Cardiac septum (tissue), 1 donor: ENCODE measurements around the gene TTC19. TPM values are rescaled to one million over a fixed set of nuclear protein-coding genes. Genes with fewer than 3 reads are reported as not detected.
A peak's percentile ranks its signal among the peaks of the same experiment; 100 is the strongest.

Source experiments
- DNase-seq: peaks from one replicate; pipeline ENCODE4 v3.0.0-alpha.2; 2020; ENCODE audit warnings: low spot score
- intact Hi-C: fragments of 100-400 bp; cut with DNase I; formaldehyde crosslinking; loops from one replicate; pipeline ENCODE4 v1.14.0; 2022
- long read RNA-seq: library from polyadenylated mRNA; unstranded; transcript quantifications from one replicate; pipeline ENCODE4 v2.0.0, GENCODE V29; 2021
- total RNA-seq: library from RNA; stranded (reverse); fragmentation: NEBNext Ultra II Directional; extraction: Animal tissue kit (Norgen Biotek cat#: 25700); gene quantifications from one replicate; pipeline ENCODE4 v1.2.1, GENCODE V29; 2021
- donor health status: DM: no; HTN: no; CAD: no.

The TTC19 gene
- 29.0 TPM for total RNA-seq
- long read RNA-seq, transcript TTC19-201 (10 exons, 3,002 nt) = major isoform, 40 of 66 reads
- long read RNA-seq, partial matches to known transcripts = 4 of 66 reads
- long read RNA-seq, other reads (novel, unspliced or antisense) = 21 of 66 reads

DNA sequence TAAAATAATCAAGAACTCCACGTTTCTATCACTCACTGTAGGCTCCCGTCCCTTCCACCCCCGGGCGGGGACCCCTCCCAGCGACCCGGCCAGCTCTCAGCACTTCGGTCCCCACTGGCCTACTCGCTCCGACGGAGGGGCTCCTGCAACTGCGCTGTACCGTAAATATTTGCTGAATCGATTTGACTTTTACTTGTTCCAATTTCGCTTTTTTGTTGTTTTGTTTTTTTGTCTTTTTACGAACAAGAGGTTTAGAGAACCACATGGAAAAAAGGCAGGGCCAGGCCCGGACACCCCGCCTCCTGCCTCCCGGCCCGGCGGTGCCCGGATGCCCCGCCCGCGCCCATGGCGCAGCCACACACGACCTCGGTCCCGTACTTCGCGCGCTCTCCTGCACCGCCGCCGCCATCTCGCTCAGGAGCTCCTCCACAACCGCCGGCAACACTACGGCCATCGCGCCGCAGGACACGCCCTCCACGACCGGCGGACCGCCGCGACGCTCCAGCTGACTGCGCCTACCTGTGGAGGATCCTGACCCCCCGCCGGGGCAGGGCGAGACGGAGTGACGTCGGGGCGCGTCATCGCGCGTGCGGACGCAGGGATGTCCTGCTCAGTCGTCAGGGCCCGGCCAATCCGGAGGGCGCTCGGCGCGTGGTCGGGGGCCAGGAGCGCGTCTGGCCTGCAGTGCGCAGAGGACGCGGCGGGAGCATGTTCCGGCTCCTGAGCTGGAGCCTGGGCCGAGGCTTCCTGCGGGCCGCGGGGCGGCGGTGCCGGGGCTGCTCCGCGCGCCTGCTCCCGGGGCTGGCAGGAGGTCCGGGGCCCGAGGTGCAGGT, at the start of gene TTC19, which contains the start of gene ZSWIM7:
TTC19 (plus strand) TSS at position 684 of the 833 bp plus-strand sequence; CDS start at position 709, 25 bp downstream.
ZSWIM7 (minus strand) TSS at position 564 of the 833 bp plus-strand sequence; CDS start at position 454, 110 bp downstream.
- intact Hi-C loops = loop anchor here (5.0 kb wide), 1 partner anchor 172 kb away; no protein-coding TSS in a partner anchor
- DNase-seq = peak; percentile 99

DNA sequence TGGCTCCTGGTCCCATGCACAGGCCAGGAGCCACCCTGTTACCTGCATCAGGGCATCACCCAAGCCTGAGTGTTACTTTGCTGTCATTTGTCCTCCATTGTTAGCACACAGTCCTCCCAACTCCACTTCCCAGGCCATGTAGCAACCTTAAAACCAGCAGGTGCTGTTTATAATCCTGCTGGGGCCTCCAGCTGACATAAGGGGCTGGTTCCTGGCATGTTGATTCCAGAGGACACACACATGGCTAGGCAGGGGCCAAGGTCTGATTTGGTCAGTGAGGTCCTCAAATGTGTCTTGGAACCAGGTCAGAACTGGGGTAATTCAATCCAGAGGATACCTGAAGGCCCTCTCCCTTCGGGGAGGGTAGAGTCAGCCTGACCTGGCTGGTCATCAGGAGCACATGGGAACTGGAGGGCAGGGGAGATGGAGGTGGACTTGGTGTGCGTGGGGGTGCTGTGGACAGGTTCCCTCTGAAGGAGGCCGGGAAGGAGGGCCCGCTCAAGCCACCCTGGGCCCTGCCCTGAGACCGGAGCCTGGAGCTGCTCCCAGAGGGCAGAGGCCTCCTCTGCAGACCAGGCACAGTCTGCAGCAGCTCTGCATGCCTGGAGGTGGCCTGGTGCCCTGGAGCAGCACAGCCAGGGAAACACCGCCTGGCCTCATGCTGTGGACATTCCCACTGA, 48.1 kb upstream of the TTC19 start:
- intact Hi-C loops = no loop called here
- DNase-seq = peak; percentile 43

- peak; percentile 41 for DNase-seq
- intact Hi-C loops = no loop called here
These were observed 47.5 kb upstream of the TTC19 start for GRCh38 chr17:15952048-15952532.

DNA sequence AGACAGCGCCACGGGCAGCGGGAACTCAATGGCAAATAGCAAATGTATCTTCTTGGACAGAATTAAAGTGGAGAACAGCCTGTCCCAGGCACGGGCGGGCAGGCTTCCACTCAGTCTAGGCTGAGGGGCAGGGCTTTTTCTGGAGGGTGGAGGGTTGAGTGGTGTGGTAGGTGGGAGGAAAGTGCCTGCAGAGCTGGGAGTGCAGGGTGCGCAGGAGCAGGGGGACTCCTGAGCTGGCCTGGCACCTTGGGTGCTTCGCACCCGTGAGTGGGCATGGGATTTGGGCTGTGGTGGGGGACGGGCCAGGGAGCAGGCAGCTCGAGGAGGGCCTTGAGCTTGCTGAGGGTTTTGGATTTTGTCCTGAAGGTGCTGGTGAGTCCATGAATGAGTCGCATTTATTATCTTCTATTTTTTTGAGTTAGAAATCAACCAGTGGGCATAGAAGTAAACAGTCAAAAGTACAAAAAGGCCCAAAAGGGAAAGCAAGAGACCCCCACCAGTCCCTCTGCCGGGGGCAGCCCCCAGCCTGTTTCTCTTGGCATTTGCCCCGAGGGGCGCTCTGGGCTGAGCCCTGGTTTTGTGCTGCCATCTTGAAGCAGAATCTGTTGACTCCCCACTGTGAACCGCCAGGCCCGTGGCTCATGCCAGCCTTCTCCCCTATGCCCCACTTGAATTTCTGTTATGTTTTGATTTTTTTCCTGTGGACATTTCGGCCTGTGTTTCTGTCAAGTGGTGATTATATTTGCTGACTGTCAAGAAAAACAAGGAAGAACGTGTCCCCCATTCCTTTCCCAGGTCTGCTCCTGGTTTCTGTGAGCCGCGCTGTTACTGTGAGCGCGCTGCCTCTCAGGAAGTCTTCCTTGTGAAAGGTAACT, 46.5 kb upstream of the TTC19 start:
- intact Hi-C loops = no loop called here
- peak; percentile 20 for DNase-seq

DNA sequence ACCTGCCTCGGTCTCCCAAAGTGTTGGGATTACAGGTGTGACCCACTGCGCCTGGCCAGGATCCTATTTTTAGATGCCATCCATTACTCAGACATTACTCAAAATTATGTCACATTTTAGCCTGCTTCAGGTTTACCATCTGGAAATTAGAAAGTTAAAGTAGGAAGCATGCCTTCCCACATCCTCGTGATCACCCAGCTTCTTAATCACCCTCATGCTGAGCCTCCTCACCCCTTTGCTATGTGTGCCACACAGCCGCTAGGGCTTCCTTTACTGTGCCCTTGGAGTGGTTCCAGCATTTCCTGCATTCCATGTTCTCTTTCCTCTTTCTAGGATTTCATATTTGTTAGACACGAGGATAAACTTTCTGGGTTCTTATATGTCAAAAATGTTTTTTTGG, 45.4 kb upstream of the TTC19 start:
- intact Hi-C loops = no loop called here
- no peak for DNase-seq

DNA sequence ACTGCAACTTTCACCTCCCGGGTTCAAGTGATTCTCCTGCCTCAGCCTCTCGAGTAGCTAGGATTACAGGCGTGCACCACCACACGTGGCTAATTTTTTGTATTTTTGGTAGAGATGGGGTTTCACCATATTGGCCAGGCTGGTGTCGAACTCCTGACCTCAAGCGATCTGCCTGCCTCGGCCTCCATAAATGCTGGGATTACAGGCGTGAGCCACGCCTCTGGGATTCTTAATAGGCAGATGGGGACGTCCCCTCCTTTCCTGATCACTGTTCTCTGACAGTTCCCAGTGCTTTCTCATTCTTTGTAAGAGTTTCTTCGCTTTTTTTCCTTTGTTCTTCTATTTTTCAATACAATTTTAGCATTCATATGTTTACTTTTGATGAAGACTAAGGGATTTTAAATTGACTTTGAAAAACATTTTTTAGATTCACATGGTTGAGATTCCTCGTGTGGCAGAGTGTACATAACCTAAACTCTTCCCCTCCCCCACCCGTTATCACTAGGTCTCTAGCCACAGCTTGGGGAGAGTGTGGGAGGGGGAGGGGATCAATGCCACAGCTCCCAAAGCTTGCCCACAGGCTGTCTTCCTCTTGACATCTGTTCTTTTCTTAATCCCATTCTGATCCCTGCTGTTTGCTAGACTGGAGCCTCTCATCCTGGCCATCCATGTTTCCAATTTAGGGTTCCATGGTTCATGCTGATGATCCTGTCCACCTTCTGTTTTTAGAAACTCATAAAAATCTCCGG, 43.7 kb upstream of the TTC19 start:
- DNase-seq = no peak
- intact Hi-C loops = no loop called here

DNA sequence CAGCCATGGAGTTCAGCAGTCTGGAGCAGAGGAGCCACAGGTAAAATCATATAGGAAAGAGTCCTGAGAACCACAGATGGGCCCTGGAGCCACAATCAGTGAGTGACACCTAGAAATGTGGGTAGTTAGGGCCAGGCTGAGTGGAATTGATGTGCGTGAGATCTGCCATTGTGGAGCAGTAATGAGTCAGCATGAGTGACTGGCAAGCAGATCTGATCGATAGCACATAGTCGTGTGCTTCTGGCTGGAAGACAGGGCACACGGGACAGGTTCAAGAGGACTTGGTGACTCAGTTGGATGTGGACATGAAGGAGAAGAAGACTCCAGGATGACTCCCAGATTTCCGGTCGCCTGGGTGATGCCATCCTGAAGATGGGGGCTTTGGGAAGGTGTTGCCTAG, 42.4 kb upstream of the TTC19 start:
- DNase-seq = no peak
- intact Hi-C loops = no loop called here

- intact Hi-C loops = no loop called here
- no peak for DNase-seq
These were observed 41.9 kb upstream of the TTC19 start for GRCh38 chr17:15957608-15958307.

DNA sequence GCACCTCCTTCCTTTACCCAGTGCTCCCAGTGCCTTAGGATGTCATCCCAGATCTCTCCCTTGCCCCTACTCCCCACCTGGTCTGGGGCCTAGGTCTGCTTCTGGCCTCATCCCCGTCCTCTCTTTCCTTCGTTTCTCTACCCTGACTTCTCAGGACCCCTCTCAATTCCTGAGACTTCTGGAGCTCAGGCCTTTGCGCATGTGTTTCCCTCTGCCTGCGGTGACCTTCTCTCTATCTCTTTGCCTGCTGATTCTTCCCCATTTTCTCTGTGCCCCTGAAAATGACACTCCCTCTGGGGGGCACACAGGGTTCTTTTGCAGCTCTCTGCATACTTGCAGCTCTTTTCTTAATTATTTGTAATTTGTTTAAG, 41.2 kb upstream of the TTC19 start:
- DNase-seq = no peak
- intact Hi-C loops = no loop called here

- no peak for DNase-seq
- intact Hi-C loops = no loop called here
These were observed 35.9 kb upstream of the TTC19 start for GRCh38 chr17:15963670-15964110.

DNA sequence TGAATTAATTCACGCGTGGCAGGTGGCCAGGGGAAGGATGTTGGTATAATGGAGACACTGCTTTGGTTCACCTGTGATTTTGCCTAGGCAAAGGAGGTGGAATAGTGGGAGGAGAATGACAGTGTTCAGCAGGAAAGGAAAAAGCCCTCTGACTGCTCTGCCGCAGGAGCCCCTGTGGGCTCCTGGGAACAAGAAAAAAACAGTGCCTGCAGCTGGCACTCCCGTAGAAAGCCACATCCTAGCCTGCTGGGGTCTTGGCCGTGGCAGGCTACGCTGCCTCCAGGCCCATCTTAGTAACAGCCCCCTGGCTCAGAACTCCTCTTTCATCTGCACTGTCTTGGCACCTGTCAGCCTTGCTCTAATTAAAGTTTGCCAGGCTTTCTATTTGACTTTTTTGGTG, 34.1 kb upstream of the TTC19 start:
- no peak for DNase-seq
- intact Hi-C loops = no loop called here

- intact Hi-C loops = no loop called here
- DNase-seq = no peak
These were observed 33.3 kb upstream of the TTC19 start for GRCh38 chr17:15966183-15966878.

DNA sequence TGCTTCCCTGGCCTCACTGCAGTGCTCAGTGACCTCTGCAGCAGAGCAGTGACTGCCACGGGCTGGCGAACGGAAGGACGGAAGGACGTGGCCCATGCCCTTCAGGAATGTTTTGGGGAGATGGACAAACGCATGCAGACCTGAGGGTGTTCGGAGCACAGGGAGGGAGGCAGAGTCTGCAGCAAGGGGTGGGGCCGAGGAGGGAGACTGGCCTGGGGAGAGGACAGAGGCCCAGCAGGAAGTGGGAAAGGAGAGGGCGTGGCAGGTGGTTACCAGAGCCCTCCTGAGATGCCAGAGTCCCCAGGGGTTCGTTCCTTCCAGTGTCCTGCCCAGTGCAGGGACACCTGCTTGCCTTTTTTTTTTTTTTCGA, 32.8 kb upstream of the TTC19 start:
- DNase-seq = no peak
- intact Hi-C loops = no loop called here

DNA sequence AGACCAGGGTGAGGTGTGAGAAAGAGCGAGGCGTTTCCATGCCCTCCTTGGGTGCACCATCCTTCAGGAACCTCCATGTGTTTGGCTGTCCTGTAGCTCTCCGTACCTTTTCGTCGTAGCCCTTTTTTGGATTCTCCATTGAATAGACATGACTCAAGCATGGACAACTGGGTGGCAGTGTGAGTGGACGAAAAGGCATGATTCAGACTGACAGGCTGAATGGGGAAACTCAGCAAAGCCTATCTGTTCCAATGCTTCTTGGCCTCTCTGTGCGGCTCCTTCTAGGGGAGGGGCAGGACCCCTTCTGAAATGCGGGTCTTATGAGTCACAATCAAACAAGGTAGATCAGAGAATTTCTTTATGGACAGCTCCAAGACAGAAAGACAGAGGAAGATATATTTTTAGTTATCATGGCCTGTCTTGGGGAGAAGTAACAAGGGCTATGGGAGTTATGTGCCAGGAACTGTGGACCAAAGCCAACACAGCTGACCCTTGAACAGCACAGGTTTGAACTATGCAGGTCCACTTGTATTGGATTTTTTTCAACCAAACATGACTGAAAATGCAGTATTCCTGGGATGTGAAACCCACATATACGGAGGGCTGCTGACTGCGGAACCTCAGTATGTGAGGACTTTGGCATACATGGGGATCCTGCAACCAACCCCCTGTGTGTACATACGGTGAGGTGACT, 31.8 kb upstream of the TTC19 start:
- intact Hi-C loops = no loop called here
- DNase-seq = no peak

DNA sequence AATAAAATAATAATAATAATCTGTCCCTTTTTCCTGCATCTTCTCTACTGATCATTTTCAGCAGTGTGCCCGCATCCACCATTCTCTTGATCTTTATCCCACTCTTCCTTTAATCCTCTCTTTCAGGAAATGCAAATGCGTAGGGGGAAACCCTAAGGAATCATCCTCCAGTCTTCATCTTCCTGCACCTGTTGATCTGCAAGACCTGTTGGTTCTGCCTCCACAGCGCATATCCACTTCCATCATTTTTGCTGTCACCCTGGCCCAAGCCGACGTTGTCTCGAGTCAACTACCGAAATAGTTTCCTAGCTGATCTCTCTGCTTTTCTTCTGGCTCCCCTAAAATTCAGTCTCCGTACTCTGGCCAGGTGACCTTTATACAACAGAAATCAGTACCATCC, 30.2 kb upstream of the TTC19 start:
- no peak for DNase-seq
- intact Hi-C loops = no loop called here

DNA sequence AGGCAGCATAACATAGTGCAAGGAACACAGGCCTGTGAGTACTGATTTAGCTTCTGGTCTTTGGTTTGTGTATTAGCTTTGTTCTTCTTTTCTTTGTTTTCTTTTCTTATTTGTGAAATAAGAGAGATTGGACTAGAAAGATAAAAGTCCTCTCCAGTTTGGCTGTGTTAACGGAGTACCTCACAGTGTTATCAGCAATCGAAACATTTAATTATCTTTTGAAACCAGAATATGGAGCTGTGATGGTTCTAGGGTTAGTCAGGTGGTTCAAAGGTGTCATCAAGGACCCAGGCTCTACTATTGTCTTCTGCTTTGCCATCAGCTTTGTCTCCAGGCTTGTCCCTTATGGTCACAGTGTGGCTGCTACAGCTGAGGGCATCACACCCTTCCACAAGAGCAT, 29.1 kb upstream of the TTC19 start:
- DNase-seq = no peak

GRCh38 chr17:15971098-15971678, 28.4 kb upstream of the TTC19 start:
- no peak for DNase-seq
- intact Hi-C loops = no loop called here

More for the DNA sequence above, 29.1 kb upstream of the TTC19 start:
- intact Hi-C loops = no loop called here
